HG03280 (cell line): ENCODE measurements around the gene RNU6-9.
"Not testable (repeated sequence)": the region's sequence is repeated elsewhere in the genome, so short reads cannot be mapped to it uniquely, and the experiment has no call there.

ENCODE experiments used
- ATAC-seq: cut with Tn5 transposase; IDR thresholded peaks from one replicate; pipeline ENCODE4 v1.9.1; 2021; ENCODE audit warnings: mild to moderate bottlenecking, moderate library complexity; ENCODE audit not compliant: unreplicated experiment

The RNU6-9 gene

GRCh38 chr19:892894-893689 is at the start of gene RNU6-9, which contains the start of gene MED16:
TSS of gene RNU6-9 (plus strand) at chr19:893484.
TSS of gene MED16 (minus strand) at chr19:893187. CDS start at chr19:891131, 2,056 bp downstream.
- ATAC-seq, result peak; percentile 89

GRCh38 chr19:843836-844545 is 49.3 kb upstream of the RNU6-9 start:
- ATAC-seq, result no peak

GRCh38 chr19:844546-844971 is 48.7 kb upstream of the RNU6-9 start:
- no peak for ATAC-seq

DNA sequence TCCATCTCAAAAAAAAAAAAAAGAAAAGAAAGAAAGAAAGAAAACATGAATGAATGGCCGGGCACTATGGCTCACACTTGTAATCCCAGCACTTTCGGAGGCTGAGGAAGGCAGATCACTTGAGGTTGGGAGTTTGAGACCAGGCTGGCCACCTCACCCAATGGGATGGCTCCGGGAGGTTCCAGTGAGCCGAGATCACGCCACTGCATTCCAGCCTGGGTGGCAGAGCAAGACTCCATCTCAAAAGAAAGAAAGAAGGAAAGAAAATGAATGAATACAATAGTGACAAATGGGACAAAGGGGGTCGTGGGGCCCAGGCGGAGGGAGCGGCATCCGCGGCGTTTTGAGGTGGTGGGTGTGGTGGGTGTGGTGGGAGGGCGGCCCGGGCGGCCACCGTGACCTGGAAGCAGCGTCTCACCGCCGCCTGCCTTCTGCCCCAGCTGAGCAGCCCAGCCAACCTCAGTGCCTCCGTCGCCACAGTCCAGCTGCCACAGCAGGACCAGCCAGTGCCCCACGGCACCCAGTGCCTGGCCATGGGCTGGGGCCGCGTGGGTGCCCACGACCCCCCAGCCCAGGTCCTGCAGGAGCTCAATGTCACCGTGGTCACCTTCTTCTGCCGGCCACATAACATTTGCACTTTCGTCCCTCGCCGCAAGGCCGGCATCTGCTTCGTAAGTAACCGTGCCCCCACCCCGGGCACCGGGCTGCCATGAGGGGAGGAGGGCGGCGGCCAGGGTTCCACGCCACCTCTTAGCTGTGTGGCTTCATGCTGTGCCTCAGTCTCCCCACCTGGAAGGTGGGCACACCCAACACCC is 47.4 kb upstream of the RNU6-9 start:
- ATAC-seq, result no peak

DNA sequence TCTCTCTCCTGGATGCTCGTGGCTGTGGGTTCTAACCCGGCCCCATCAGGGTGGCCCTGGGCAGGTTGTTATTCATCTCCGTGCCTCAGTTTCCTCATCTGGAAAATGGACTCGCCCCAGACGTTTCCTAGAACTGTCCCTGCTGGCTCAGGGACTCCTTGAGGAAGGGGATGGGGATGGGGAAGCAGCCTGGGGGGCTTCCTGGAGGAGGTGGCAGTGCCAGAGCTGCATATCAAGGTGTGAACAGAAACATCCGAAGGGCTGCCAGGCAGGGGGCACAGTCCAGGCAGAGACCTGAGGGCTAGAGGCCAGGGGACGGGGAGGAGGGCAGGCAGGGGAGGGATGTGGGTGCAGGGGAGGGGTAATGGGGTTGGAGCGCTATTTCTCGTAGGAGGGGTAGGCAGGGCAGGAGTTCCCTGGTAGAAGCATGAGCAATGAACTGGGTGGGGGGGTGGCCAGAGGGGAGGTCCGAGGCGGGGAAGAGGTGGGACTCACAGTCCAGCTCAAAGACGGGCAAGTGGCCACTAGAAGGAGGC is 44.8 kb upstream of the RNU6-9 start:
- no peak for ATAC-seq

- not testable (repeated sequence) for ATAC-seq
Observed at GRCh38 chr19:849195-849594, 44.1 kb upstream of the RNU6-9 start.

GRCh38 chr19:850221-850978 is 42.9 kb upstream of the RNU6-9 start:
- ATAC-seq, result no peak

DNA sequence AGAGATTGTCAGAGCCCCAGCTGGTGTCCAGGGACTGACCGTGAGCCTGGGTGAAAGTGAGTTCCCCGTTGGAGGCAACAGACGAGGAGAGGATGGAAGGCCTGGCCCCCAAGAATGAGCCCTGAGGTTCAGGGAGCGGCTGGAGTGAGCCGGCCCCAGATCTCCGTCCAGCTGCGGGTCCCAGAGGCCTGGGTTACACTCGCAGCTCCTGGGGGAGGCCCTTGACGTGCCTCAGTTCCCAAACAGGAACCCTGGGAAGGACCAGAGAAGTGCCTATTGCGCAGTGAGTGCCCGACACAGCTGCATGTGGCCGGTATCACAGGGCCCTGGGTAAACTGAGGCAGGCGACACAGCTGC is 42.3 kb upstream of the RNU6-9 start:
- ATAC-seq, result no peak

DNA sequence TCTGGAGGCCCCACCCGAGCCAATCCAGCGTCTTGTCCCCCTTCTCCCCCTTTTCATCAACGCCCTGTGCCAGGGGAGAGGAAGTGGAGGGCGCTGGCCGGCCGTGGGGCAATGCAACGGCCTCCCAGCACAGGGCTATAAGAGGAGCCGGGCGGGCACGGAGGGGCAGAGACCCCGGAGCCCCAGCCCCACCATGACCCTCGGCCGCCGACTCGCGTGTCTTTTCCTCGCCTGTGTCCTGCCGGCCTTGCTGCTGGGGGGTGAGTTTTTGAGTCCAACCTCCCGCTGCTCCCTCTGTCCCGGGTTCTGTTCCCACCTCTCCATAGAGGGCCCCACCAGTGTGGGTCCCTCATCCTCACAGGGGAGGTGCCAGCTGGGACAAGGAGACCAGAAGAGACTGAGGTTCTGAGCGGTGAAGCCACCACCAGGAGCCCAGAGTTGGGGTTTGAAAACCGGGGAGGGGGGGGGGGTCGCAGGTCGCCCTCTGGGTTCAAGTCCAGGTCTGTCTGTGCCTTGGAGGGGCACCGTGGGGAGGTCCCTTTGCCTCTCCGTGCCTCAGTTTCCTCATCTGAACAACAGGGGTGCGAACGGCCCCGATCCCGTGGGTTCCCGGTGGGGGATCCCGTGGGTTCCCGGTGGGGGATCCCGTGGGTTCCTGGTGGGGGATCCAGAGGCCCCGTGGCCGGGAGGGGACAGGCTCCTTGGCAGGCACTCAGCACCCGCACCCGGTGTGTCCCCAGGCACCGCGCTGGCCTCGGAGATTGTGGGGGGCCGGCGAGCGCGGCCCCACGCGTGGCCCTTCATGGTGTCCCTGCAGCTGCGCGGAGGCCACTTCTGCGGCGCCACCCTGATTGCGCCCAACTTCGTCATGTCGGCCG is 40.9 kb upstream of the RNU6-9 start, which contains the start of gene ELANE:
Gene ELANE (plus strand): TSS at position 168 of the 878 bp plus-strand sequence. CDS start 26 bp downstream, at position 194.
- no peak for ATAC-seq

- no peak for ATAC-seq
Observed at GRCh38 chr19:853014-853585, 40.2 kb upstream of the RNU6-9 start.

GRCh38 chr19:853614-854220 is 39.6 kb upstream of the RNU6-9 start:
- ATAC-seq, result not testable (repeated sequence)

- ATAC-seq, result no peak
Observed at GRCh38 chr19:854549-854948, 38.7 kb upstream of the RNU6-9 start.

- ATAC-seq, result no peak
Observed at GRCh38 chr19:855142-855541, 38.1 kb upstream of the RNU6-9 start.

GRCh38 chr19:855566-856120 is 37.6 kb upstream of the RNU6-9 start:
- ATAC-seq, result no peak

GRCh38 chr19:858284-858683 is 35.0 kb upstream of the RNU6-9 start:
- no peak for ATAC-seq

- ATAC-seq, result no peak
Observed at GRCh38 chr19:858868-859843, 34.1 kb upstream of the RNU6-9 start, which contains the start of gene CFD. TSS of gene CFD (plus strand) at chr19:859664. CDS start at chr19:859690, 26 bp downstream.
